ENCODE measurements around the gene BCL6. TPM values are rescaled to one million over a fixed set of nuclear protein-coding genes. Genes with fewer than 3 reads are reported as not detected.

The BCL6 gene
- total RNA-seq (2013; cell fraction: nucleolus; rRNA removed): not detected in 2 replicates
- total RNA-seq (2014; rRNA removed): 0.16 and 0.34 TPM in 2 replicates
- 0.18 and 0.28 TPM in 2 replicates for total RNA-seq (2014; rRNA removed; fragmentation: Illumina TruSeq; extraction: Trizol)
- 0.64 and 0.85 TPM in 2 replicates for total RNA-seq (2021)
- polyA plus RNA-seq (2011; ENCODE audit: low read depth): not detected
- 0.12 TPM in 1 of 2 replicates, not detected in the other for polyA plus RNA-seq (2011; rRNA removed)
- 0.08 and 0.22 TPM in 2 replicates for polyA plus RNA-seq (2011; cell fraction: cytosol; rRNA removed)
- 0.18 and 0.21 TPM in 2 replicates for polyA plus RNA-seq (2011; cell fraction: nucleus; rRNA removed)
- 0.21 and 0.37 TPM in 2 replicates for polyA plus RNA-seq (2012)
- polyA plus RNA-seq (2014; fragmentation: Illumina TruSeq; extraction: Trizol): 0.27 and 0.31 TPM in 2 replicates
- polyA plus RNA-seq (2014; fragmentation: Nextera tagmentation; extraction: Ambion mirVana): under 1 TPM; 0.04 to 0.06 TPM
- 0.24 and 0.37 TPM in 2 replicates for polyA plus RNA-seq (2014; rRNA removed)
- under 1 TPM; 0.10 to 0.11 TPM for polyA plus RNA-seq (2016; fragmentation: Nextera tagmentation; extraction: Ambion mirVana)
- 0.10 TPM in 1 of 2 replicates, not detected in the other for polyA minus RNA-seq (2011; rRNA and poly(A)+ RNA removed)
- not detected in 2 replicates for polyA minus RNA-seq (2011; cell fraction: cytosol; rRNA and poly(A)+ RNA removed)
- polyA minus RNA-seq (2011; cell fraction: nucleus; rRNA and poly(A)+ RNA removed): 0.12 TPM in 1 of 2 replicates, not detected in the other
- percentile 50 among the genes with signal in this experiment for Bru-seq, nascent RNA
- percentile 40 among the genes with signal in this experiment for BruChase-seq, experiment 1, labeled RNA remaining after a 6-hour chase
- BruChase-seq, experiment 2, labeled RNA remaining after a 2-hour chase: percentile 45 among the genes with signal in this experiment
- long read RNA-seq, experiment 1: 0 reads
- long read RNA-seq, experiment 2: 0 reads

GRCh38 chr3:187745201-187746058 is at the start of gene BCL6:
TSS of gene BCL6 (minus strand) at chr3:187745468. CDS start at chr3:187733693, 11,775 bp downstream.
- no peaks in the 10 kb centered on the region for H3K79me2 ChIP-seq (ENCODE audit: control insufficient read depth, insufficient read depth, low read length)
- in situ Hi-C loops (cut with MboI): no loop called here
- no peaks in the 10 kb centered on the region for H3K36me3 ChIP-seq (ENCODE audit: control insufficient read depth in 2 of 2, insufficient read depth in 2 of 2, low read length in 1 of 2)
- H3K4me2 ChIP-seq (ENCODE audit: control insufficient read depth, insufficient read depth): peak within 1 kb of the TSS; percentile 95
- DNase-seq (ENCODE audit: low read depth, low spot score): no peak
- intact Hi-C loops (cut with micrococcal nuclease; ENCODE audit: unreplicated experiment): loop anchor here (2.0 to 10.0 kb wide), 5 partner anchors 157 to 919 kb away; no protein-coding TSS in a partner anchor
- ChIA-PET POLR2A (interaction anchor here (0.7 to 1.4 kb wide), 2 partner anchors 57 to 87 kb away, joined by 3 read pairs; no protein-coding TSS in a partner anchor), CTCF (interaction anchor here (0.6 to 3.9 kb wide), 14 partner anchors 52 to 1210 kb away, joined by 3 to 39 read pairs (median 3); no protein-coding TSS in a partner anchor), RAD21 (ENCODE audit: unreplicated experiment) (interaction anchor here (0.8 to 3.5 kb wide), 13 partner anchors 40 to 1211 kb away, joined by 3 to 16 read pairs (median 3); no protein-coding TSS in a partner anchor), SMC1A (ENCODE audit: uncharacterized antibody, unreplicated experiment) (interaction anchor here (0.6 to 3.9 kb wide), 18 partner anchors 11 to 1296 kb away, joined by 3 to 21 read pairs (median 3); no protein-coding TSS in a partner anchor)
- H3K9ac ChIP-seq (ENCODE audit: control insufficient read depth, insufficient read depth, low read length): peak within 1 kb of the TSS; percentile 69
- H4K20me1 ChIP-seq (ENCODE audit: control insufficient read depth, insufficient read depth): no peaks in the 10 kb centered on the region
- H2AFZ ChIP-seq (ENCODE audit: control insufficient read depth, low read depth, low read length): peak within 1 kb of the TSS; percentile 98
- H3K27me3 ChIP-seq (replicated peaks in 1 of 2; ENCODE audit: control insufficient read depth in 2 of 2, insufficient read depth in 2 of 2, low read length in 1 of 2): peaks cover 14 to 21% of the 10 kb centered on the region in 2 experiments
- peak within 1 kb of the TSS; percentile 65; the same call in 1 of the 2 replicates for H3K4me3 ChIP-seq
- H3K4me1 ChIP-seq (ENCODE audit: control insufficient read depth, insufficient read depth, low read length): peaks cover 7% of the 10 kb centered on the region
- no TSS peak for BruUV-seq (replicated peaks)
- no peaks in the 10 kb centered on the region for H3K9me3 ChIP-seq (replicated peaks; ENCODE audit: control insufficient read depth, insufficient read depth, low read length)
- 2% methylated on average over 40 of the region's 40 CpGs for WGBS (ENCODE audit: insufficient coverage, insufficient replicate concordance, low lambda C conversion rate, missing lambda C conversion rate)
- FAIRE-seq: peak; percentile 62
- ATAC-seq: peak; percentile 63
- H3K27ac ChIP-seq (ENCODE audit: control insufficient read depth, insufficient read depth): no peak within 1 kb of the TSS
- no peak for TF ChIP-seq ZNF687 (IDR thresholded peaks at IDR 0.05)
- TF ChIP-seq YY1 (IDR thresholded peaks at IDR 0.05; ENCODE audit: low read depth, low read length): no peak
- TF ChIP-seq NBN (IDR thresholded peaks at IDR 0.05): peak; percentile 70
- TF ChIP-seq SMARCA5 (IDR thresholded peaks at IDR 0.05): 0 out of 2 replicates have a peak, but pooled peaks have one; percentile 78
- TF ChIP-seq NFXL1 (IDR thresholded peaks at IDR 0.05; ENCODE audit: borderline replicate concordance): no peak
- TF ChIP-seq DPF2 (IDR thresholded peaks at IDR 0.05): no peak
- TF ChIP-seq USF2 (IDR thresholded peaks at IDR 0.05; ENCODE audit: borderline replicate concordance, low read depth, low read length): peak; percentile 84
- no peak for TF ChIP-seq NFYA (IDR thresholded peaks at IDR 0.05; ENCODE audit: borderline replicate concordance, low read depth, low read length)
- no peak for TF ChIP-seq CEBPZ (IDR thresholded peaks at IDR 0.05; ENCODE audit: low read depth, low read length)
- no peak for TF ChIP-seq SMAD5 (IDR thresholded peaks at IDR 0.05; ENCODE audit: low read depth)
